ENCODE measurements around the gene BARD1. TPM values are rescaled to one million over a fixed set of nuclear protein-coding genes. Genes with fewer than 3 reads are reported as not detected.

BARD1 gene
- total RNA-seq, 1 experiment from 2014 or later, result 20.0 TPM

- ChIA-PET CTCF (no interaction called here), POLR2A (ENCODE audit: unreplicated experiment) (no interaction called here)
- BruUV-seq (replicated peaks), result no TSS peak
- Histone ChIP-seq H4K20me1 (ENCODE audit: low read length) (no peaks in the 10 kb centered on the region), H3K9ac (ENCODE audit: low read length) (no peak overlapping the region), H3K4me1 (ENCODE audit: insufficient read depth, low read length) (no peaks in the 10 kb centered on the region), H2AFZ (ENCODE audit: low read length) (no peak overlapping the region), H3K79me2 (ENCODE audit: low read length) (no peaks in the 10 kb centered on the region), H3K4me2 (ENCODE audit: low read length) (no peak overlapping the region), H3K9me2 (replicated peaks; ENCODE audit: low read length) (no peaks in the 10 kb centered on the region), H3F3A (ENCODE audit: low read length, unreplicated experiment) (no peaks in the 10 kb centered on the region), H3K27ac (ENCODE audit: low read length) (no peak overlapping the region), H3K4me3 (ENCODE audit: low read length) (no peak overlapping the region), H3K9me3 (ENCODE audit: low read length) (no peaks in the 10 kb centered on the region), H3K36me3 (ENCODE audit: low read depth, low read length) (peaks cover 37% of the 10 kb centered on the region), H3K27me3 (ENCODE audit: low read length) (no peaks in the 10 kb centered on the region)
- DNase-seq, result no peak
- TF ChIP-seq EZH2 (IDR thresholded peaks at IDR 0.05; ENCODE audit: low read length, unreplicated experiment) (no peak), CTCF (conservative IDR thresholded peaks at IDR 0.05; ENCODE audit: low read depth, low read length) (no peak), EZH2phosphoT487 (IDR thresholded peaks at IDR 0.05; ENCODE audit: borderline replicate concordance, low read length) (no peak)
- no peak for ATAC-seq
- intact Hi-C loops (cut with micrococcal nuclease), result no loop called here
Measured at GRCh38 chr2:214772443-214773015, 37.0 kb downstream of the BARD1 start.

DNA sequence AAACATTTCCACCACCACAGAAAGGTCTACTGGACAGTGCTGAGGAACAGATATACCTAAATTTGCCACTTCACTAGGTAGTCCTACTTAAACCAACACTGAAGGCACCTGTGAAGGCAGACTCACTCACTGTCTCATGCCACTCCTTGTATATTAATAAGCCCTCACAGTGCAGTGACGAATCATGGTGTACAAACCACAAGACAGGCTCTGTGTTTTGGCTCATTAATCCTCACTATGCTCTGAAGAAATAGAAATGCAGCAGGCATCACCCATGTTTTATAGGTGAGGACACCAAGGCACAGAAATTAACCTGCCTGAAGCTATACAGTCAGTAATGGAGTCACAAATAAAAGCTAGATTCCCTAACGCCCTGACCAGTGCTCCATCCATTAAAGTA lies 44.3 kb downstream of the BARD1 start:
- Histone ChIP-seq H3K4me3 (ENCODE audit: low read length) (no peak overlapping the region), H2AFZ (ENCODE audit: low read length) (no peak overlapping the region), H3F3A (ENCODE audit: low read length, unreplicated experiment) (no peaks in the 10 kb centered on the region), H3K9ac (ENCODE audit: low read length) (no peak overlapping the region), H3K27me3 (ENCODE audit: low read length) (no peaks in the 10 kb centered on the region), H3K79me2 (ENCODE audit: low read length) (no peaks in the 10 kb centered on the region), H3K4me1 (ENCODE audit: insufficient read depth, low read length) (no peaks in the 10 kb centered on the region), H3K4me2 (ENCODE audit: low read length) (no peak overlapping the region), H4K20me1 (ENCODE audit: low read length) (no peaks in the 10 kb centered on the region), H3K27ac (ENCODE audit: low read length) (no peak overlapping the region), H3K9me2 (replicated peaks; ENCODE audit: low read length) (no peaks in the 10 kb centered on the region), H3K36me3 (ENCODE audit: low read depth, low read length) (peaks cover 17% of the 10 kb centered on the region; the same call in 1 of the 2 replicates), H3K9me3 (ENCODE audit: low read length) (no peaks in the 10 kb centered on the region)
- intact Hi-C loops (cut with micrococcal nuclease), result no loop called here
- ChIA-PET CTCF (no interaction called here), POLR2A (ENCODE audit: unreplicated experiment) (no interaction called here)
- BruUV-seq (replicated peaks), result no TSS peak
- DNase-seq, result no peak
- no peak for TF ChIP-seq EZH2phosphoT487 (IDR thresholded peaks at IDR 0.05; ENCODE audit: borderline replicate concordance, low read length)
- no peak for TF ChIP-seq CTCF (conservative IDR thresholded peaks at IDR 0.05; ENCODE audit: low read depth, low read length)
- no peak for TF ChIP-seq EZH2 (IDR thresholded peaks at IDR 0.05; ENCODE audit: low read length, unreplicated experiment)
- ATAC-seq, result peak; percentile 35; the same call in 1 of the 2 replicates

DNA sequence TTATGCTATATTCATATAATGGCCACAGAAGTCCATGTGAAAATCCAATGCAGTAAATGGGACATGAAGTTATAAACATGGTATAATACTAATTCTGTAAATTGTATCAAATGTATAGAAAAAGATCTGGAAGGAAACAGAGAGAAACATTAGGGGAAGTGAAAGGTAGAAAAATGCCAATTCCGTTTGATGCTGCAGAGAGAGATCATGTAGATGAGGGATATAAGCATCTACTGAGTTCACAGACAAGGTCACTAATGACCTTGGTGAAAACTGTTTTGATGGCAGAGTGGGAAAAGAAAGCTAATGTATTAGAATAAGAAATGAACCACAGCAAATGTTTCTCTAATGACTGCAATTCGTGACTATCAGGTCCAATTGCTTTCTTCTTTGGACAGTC lies 56.0 kb downstream of the BARD1 start:
- Histone ChIP-seq H4K20me1 (ENCODE audit: low read length) (no peaks in the 10 kb centered on the region), H3K9ac (ENCODE audit: low read length) (no peak overlapping the region), H3K4me3 (ENCODE audit: low read length) (no peak overlapping the region), H3K4me1 (ENCODE audit: insufficient read depth, low read length) (no peaks in the 10 kb centered on the region), H3K27ac (ENCODE audit: low read length) (no peak overlapping the region), H2AFZ (ENCODE audit: low read length) (no peak overlapping the region), H3K4me2 (ENCODE audit: low read length) (no peak overlapping the region), H3K9me3 (ENCODE audit: low read length) (no peaks in the 10 kb centered on the region), H3K36me3 (ENCODE audit: low read depth, low read length) (peaks cover 24% of the 10 kb centered on the region; the same call in 1 of the 2 replicates), H3K79me2 (ENCODE audit: low read length) (no peaks in the 10 kb centered on the region), H3K9me2 (replicated peaks; ENCODE audit: low read length) (no peaks in the 10 kb centered on the region), H3F3A (ENCODE audit: low read length, unreplicated experiment) (no peaks in the 10 kb centered on the region), H3K27me3 (ENCODE audit: low read length) (no peaks in the 10 kb centered on the region)
- CTCF ChIA-PET, result no interaction called here
- POLR2A ChIA-PET (ENCODE audit: unreplicated experiment), result no interaction called here
- TF ChIP-seq CTCF (conservative IDR thresholded peaks at IDR 0.05; ENCODE audit: low read depth, low read length) (no peak), EZH2 (IDR thresholded peaks at IDR 0.05; ENCODE audit: low read length, unreplicated experiment) (no peak), EZH2phosphoT487 (IDR thresholded peaks at IDR 0.05; ENCODE audit: borderline replicate concordance, low read length) (no peak)
- DNase-seq (no peak), ATAC-seq (no peak)
- no TSS peak for BruUV-seq (replicated peaks)
- intact Hi-C loops (cut with micrococcal nuclease), result no loop called here
